T-cell (primary cell): ENCODE data around the gene CEP44. TPM values are rescaled to one million over a fixed set of nuclear protein-coding genes. Genes with fewer than 3 reads are reported as not detected.

Experiments
- ATAC-seq, 4 experiments: fragments of 200-7000 bp in 3 of 4; fragments of 150-1000 bp in 1 of 4; cut with Tn5 transposase; replicated peaks in 1 of 4; 1 replicate in 3 of 4; 2 replicates in 1 of 4; pipeline ENCODE4 v1.10.0; 2021; ENCODE audit warnings: moderate library complexity in 3 of 4, mild to moderate bottlenecking in 2 of 4, moderate number of reproducible peaks in 1 of 4
- CTCF ChIA-PET, 2 donors: fragments of 300-600 bp; sonication (Branson Sonifier 250); formaldehyde crosslinking; loops; one replicate each; lab custom pipeline; 2022; ENCODE audit warnings: antibody characterized with exemption in 2 of 2; lab: Charles Lee
- POLR2A ChIA-PET, 2 donors: fragments of 300-600 bp; sonication (Branson Sonifier 250); formaldehyde crosslinking; loops; one replicate each; lab custom pipeline; 2022; ENCODE audit warnings: antibody characterized with exemption in 2 of 2; lab: Charles Lee
- DNase-seq, 35 experiments: peaks; one replicate each; pipeline versions ENCODE4 v3.0.0 to v3.0.0-alpha.2; 2013 to 2023
- H3K27ac ChIP-seq: one replicate; pipeline ENCODE4 v1.5.1; 2013; ENCODE audit warnings: low read length
- H3K27me3 ChIP-seq, 2 experiments: replicated peaks in 1 of 2; 1 replicate in 1 of 2; 2 replicates in 1 of 2; pipeline versions ENCODE4 v1.6.1 to v1.7.0; 2013; ENCODE audit warnings: low read length in 1 of 2, mixed read lengths in 1 of 2; ENCODE audit not compliant: control insufficient read depth in 2 of 2, insufficient read depth in 2 of 2; ENCODE audit errors: extremely low read depth in 1 of 2
- H3K36me3 ChIP-seq, 2 donors: 1 replicate in 1 of 2; 2 replicates in 1 of 2; pipeline versions ENCODE4 v1.6.1 to v1.7.0; 2013; ENCODE audit warnings: low read length in 1 of 2; ENCODE audit not compliant: control insufficient read depth in 2 of 2, insufficient read depth in 1 of 2; ENCODE audit errors: extremely low read depth in 1 of 2
- H3K4me1 ChIP-seq, 2 experiments: 1 replicate in 1 of 2; 2 replicates in 1 of 2; pipeline versions ENCODE4 v1.6.1 to v1.7.0; 2013; ENCODE audit warnings: low read length in 2 of 2, mixed read lengths in 1 of 2; ENCODE audit not compliant: insufficient read depth in 2 of 2, control insufficient read depth in 1 of 2; ENCODE audit errors: extremely low read depth in 1 of 2
- H3K4me3 ChIP-seq, 2 donors: 1 replicate in 1 of 2; 2 replicates in 1 of 2; pipeline versions ENCODE4 v1.5.1 to v1.7.0; 2013; ENCODE audit warnings: mild to moderate bottlenecking in 2 of 2, low read length in 1 of 2, moderate library complexity in 1 of 2; ENCODE audit not compliant: control insufficient read depth in 1 of 2; ENCODE audit errors: extremely low read depth in 1 of 2
- H3K9me3 ChIP-seq: 2 replicates; pipeline ENCODE4 v1.7.0; 2013
- H3K27ac Mint-ChIP-seq, 2 donors: one replicate each; pipeline ENCODE4 v1.8.0; 2020 to 2021; ENCODE audit warnings: mild to moderate bottlenecking in 2 of 2, mixed read lengths in 2 of 2
- H3K27me3 Mint-ChIP-seq, 2 donors: one replicate each; pipeline ENCODE4 v1.8.0; 2021 to 2022; ENCODE audit warnings: mixed read lengths in 2 of 2
- H3K36me3 Mint-ChIP-seq: one replicate; pipeline ENCODE4 v1.8.0; 2021; ENCODE audit warnings: mixed read lengths
- H3K4me1 Mint-ChIP-seq, 3 donors: one replicate each; pipeline ENCODE4 v1.8.0; 2020 to 2022; ENCODE audit warnings: mixed read lengths in 3 of 3, mild to moderate bottlenecking in 1 of 3
- H3K4me3 Mint-ChIP-seq, 3 donors: one replicate each; pipeline ENCODE4 v1.8.0; 2020 to 2022; ENCODE audit warnings: mild to moderate bottlenecking in 3 of 3, mixed read lengths in 3 of 3, moderate library complexity in 3 of 3
- H3K9me3 Mint-ChIP-seq, 3 donors: one replicate each; pipeline ENCODE4 v1.8.0; 2020 to 2022; ENCODE audit warnings: mixed read lengths in 3 of 3
- WGBS: methylation state at CpG from one replicate; pipeline ENCODE4 v1.1.5; 2013; ENCODE audit warnings: missing lambda C conversion rate; ENCODE audit not compliant: insufficient coverage; 5-methylcytosine and 5-hydroxymethylcytosine counted together
- total RNA-seq, 35 experiments: library from RNA in 6 of 35; stranded (reverse) in 6 of 35; fragments of 120-200 nt in 1 of 35; gene quantifications; one replicate each; pipeline versions ENCODE4 v1.2.1 to v1.2.4 and lab custom pipeline; 2013 to 2026

Gene CEP44
- total RNA-seq, 5 donors from 2014 or later (not counting 1 experiment from before 2014, with no cell fraction given), result 17.3 to 22.0 (median 18.8) TPM

DNA sequence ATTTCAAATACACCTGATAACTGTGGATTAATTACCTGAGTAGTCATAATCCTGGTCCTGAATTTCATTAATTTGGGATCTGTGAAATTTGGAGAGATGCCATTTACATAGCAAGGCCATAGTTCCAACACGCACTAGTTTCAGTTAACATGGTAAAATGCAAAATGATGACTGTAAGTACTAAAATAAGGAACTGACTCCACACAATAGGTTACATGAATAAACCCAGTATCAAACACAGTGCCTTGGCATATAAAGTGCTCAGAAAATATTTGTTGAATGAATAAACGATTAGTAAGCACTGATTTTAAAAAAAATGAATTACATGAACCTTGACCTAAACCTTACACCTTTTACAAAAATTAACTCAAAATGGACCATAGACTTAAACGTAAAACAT is 9.3 kb upstream of the CEP44 start:
- peaks cover 2% of the 10 kb centered on the region in 2 experiments for H3K4me1 ChIP-seq
- H3K36me3 Mint-ChIP-seq, result peaks cover 25% of the 10 kb centered on the region
- no peaks in the 10 kb centered on the region for H3K9me3 ChIP-seq
- H3K4me1 Mint-ChIP-seq, result peaks cover 50 to 67% (median 63%) of the 10 kb centered on the region in 3 donors
- H3K27me3 ChIP-seq, result no peaks in the 10 kb centered on the region
- H3K27me3 Mint-ChIP-seq, result no peaks in the 10 kb centered on the region
- no peaks in the 10 kb centered on the region for H3K36me3 ChIP-seq
- WGBS, result no CpG with 5 or more reads among the region's 3 CpGs
- H3K4me3 Mint-ChIP-seq, result no peak overlapping the region
- no peak overlapping the region for H3K4me3 ChIP-seq
- POLR2A ChIA-PET, result no interaction called here
- H3K27ac Mint-ChIP-seq, result no peak overlapping the region
- DNase-seq (no peak), ATAC-seq (no peak)
- no peaks in the 10 kb centered on the region for H3K9me3 Mint-ChIP-seq
- CTCF ChIA-PET, result no interaction called here
- no peak overlapping the region for H3K27ac ChIP-seq

DNA sequence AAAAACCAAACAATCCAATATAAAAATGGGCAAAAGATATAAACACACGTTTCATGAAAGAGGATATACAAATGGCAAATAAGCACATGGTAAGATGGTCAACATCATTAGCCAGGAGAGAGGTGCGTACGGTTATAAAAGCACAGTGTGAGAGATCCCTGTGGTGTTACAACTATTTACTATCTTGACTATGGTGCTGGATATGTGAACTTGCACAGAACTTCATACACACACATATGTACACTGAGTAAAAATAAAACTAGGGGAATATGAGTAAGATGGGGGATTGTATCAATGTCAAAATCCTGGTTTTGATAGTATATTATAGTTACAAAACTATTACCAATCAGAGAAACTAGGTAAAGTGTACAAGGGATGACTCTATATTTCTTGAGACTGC is 8.6 kb upstream of the CEP44 start:
- Histone ChIP-seq H3K9me3 (no peaks in the 10 kb centered on the region), H3K4me3 (no peak overlapping the region), H3K4me1 (peaks cover 2% of the 10 kb centered on the region in 2 experiments), H3K36me3 (no peaks in the 10 kb centered on the region), H3K27me3 (no peaks in the 10 kb centered on the region), H3K27ac (no peak overlapping the region)
- Mint-ChIP-seq H3K27ac (no peak overlapping the region), H3K4me1 (peaks cover 57 to 73% (median 70%) of the 10 kb centered on the region in 3 donors), H3K27me3 (no peaks in the 10 kb centered on the region), H3K9me3 (no peaks in the 10 kb centered on the region), H3K36me3 (peaks cover 31% of the 10 kb centered on the region), H3K4me3 (no peak overlapping the region)
- DNase-seq (no peak), ATAC-seq (no peak)
- CTCF ChIA-PET, result no interaction called here
- POLR2A ChIA-PET, result no interaction called here
- WGBS, result no CpG with 5 or more reads among the region's 3 CpGs

DNA sequence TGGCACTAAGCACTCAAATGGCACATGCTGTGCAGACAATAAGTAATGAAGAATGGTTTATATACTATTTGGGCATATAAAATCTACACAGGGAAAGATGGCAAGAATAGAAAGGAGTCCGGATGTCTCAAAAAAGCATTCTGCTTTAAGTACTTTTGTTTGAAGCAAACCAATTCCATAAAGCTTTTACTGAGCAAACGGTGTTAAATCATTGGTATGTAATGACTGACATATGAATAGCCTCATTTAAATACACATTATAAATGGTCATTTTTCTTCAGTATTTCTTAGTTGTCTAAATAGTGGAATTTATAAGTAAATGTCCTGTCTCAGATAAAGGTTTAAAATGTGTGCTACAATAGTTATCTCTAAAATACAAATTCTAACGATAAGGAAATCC is 6.3 kb upstream of the CEP44 start:
- peaks cover 6 to 9% of the 10 kb centered on the region in 2 experiments for H3K4me1 ChIP-seq
- POLR2A ChIA-PET, result no interaction called here
- Mint-ChIP-seq H3K9me3 (no peaks in the 10 kb centered on the region), H3K4me3 (no peak overlapping the region), H3K27ac (no peak overlapping the region), H3K4me1 (peaks cover 66 to 76% (median 76%) of the 10 kb centered on the region in 3 donors), H3K36me3 (peaks cover 27% of the 10 kb centered on the region), H3K27me3 (no peaks in the 10 kb centered on the region)
- DNase-seq (no peak), ATAC-seq (no peak)
- H3K27me3 ChIP-seq, result no peaks in the 10 kb centered on the region
- no peaks in the 10 kb centered on the region for H3K36me3 ChIP-seq
- no CpG with 5 or more reads among the region's 3 CpGs for WGBS
- no peak overlapping the region for H3K4me3 ChIP-seq
- CTCF ChIA-PET, result no interaction called here
- H3K9me3 ChIP-seq, result no peaks in the 10 kb centered on the region
- H3K27ac ChIP-seq, result no peak overlapping the region

DNA sequence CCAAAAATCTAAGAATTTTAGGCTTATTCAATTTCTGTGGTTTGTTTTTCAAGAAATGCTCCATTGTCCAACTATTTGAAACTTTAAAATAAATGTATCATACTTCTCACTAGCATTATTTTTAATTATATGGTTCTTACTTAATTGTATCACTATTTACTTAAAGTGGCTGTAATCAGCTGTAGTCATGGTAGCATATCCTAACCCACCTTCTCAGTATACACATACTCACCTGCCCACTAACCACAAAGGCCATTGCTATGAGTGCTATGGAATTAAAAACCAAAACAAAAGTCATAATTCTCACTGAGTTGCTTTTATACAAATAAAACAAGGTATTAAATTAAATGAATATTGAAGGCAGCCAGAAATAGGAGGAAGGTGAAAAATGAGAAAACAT is 5.2 kb upstream of the CEP44 start:
- Mint-ChIP-seq H3K36me3 (peaks cover 19% of the 10 kb centered on the region), H3K4me3 (peak overlapping the region in 1 of 3 donors; percentile 16), H3K27me3 (no peaks in the 10 kb centered on the region), H3K4me1 (peaks cover 64 to 74% (median 66%) of the 10 kb centered on the region in 3 donors), H3K9me3 (no peaks in the 10 kb centered on the region), H3K27ac (no peak overlapping the region)
- ChIA-PET CTCF (interaction anchor here in 1 of 2 donors (0.6 kb wide), 1 partner anchor 40 kb away, joined by 3 read pairs; no protein-coding TSS in a partner anchor), POLR2A (interaction anchor here in 1 of 2 donors (0.7 kb wide), 1 partner anchor 108 kb away, joined by 3 read pairs; no protein-coding TSS in a partner anchor)
- ATAC-seq, result no peak
- no peaks in the 10 kb centered on the region for H3K9me3 ChIP-seq
- no peaks in the 10 kb centered on the region for H3K27me3 ChIP-seq
- no peak for DNase-seq
- H3K36me3 ChIP-seq, result no peaks in the 10 kb centered on the region
- H3K4me1 ChIP-seq, result peaks cover 6 to 11% of the 10 kb centered on the region in 2 experiments
- H3K27ac ChIP-seq, result no peak overlapping the region
- H3K4me3 ChIP-seq, result no peak overlapping the region

DNA sequence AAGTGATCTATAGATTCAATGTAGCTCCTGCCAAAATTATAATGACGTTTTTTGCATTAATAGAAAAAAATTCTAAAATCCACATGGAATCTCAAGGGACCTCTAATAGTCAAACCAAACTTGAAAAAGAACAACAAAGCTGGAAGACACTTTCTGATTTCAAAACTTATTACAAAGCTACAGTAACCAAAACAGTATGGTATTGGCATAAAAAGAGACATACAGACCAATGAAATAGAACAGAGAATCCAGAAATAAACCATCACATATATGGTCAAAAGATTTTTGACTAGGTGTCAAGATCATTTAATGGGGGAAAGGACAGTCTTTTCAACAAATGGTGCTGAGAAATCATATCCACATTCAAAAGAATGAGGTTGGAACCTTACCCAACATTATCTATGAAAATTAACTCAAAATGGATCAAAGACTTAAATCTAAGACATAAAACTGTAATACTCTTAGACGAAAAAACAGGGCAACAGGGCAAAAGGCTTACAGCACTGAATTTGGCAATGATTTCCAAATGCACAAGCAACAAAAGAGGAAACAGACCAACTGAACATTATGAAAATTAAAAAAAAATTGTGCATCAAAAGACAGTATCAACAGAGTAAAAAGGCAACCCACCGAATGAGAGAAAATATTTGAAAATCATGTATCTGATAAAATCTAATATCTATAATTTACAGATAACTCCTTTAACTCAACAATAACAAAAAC is 4.1 kb upstream of the CEP44 start:
- Mint-ChIP-seq H3K36me3 (peaks cover 18% of the 10 kb centered on the region), H3K9me3 (no peaks in the 10 kb centered on the region), H3K27ac (no peak overlapping the region), H3K4me1 (peaks cover 68 to 72% (median 69%) of the 10 kb centered on the region in 3 donors), H3K27me3 (no peaks in the 10 kb centered on the region), H3K4me3 (peak overlapping the region in 1 of 3 donors; percentile 16)
- CTCF ChIA-PET, result interaction anchor here in 1 of 2 donors (0.6 kb wide), 1 partner anchor 958 kb away, joined by 3 read pairs; no protein-coding TSS in a partner anchor
- POLR2A ChIA-PET, result interaction anchor here in 1 of 2 donors (0.6 kb wide), 1 partner anchor 32 kb away, joined by 4 read pairs; no protein-coding TSS in a partner anchor
- H3K9me3 ChIP-seq, result no peaks in the 10 kb centered on the region
- H3K4me1 ChIP-seq, result peaks cover 8 to 15% of the 10 kb centered on the region in 2 experiments
- no peaks in the 10 kb centered on the region for H3K27me3 ChIP-seq
- no peak overlapping the region for H3K27ac ChIP-seq
- no peak for ATAC-seq
- no CpG with 5 or more reads among the region's 3 CpGs for WGBS
- H3K4me3 ChIP-seq, result no peak overlapping the region
- H3K36me3 ChIP-seq, result no peaks in the 10 kb centered on the region
- no peak for DNase-seq

DNA sequence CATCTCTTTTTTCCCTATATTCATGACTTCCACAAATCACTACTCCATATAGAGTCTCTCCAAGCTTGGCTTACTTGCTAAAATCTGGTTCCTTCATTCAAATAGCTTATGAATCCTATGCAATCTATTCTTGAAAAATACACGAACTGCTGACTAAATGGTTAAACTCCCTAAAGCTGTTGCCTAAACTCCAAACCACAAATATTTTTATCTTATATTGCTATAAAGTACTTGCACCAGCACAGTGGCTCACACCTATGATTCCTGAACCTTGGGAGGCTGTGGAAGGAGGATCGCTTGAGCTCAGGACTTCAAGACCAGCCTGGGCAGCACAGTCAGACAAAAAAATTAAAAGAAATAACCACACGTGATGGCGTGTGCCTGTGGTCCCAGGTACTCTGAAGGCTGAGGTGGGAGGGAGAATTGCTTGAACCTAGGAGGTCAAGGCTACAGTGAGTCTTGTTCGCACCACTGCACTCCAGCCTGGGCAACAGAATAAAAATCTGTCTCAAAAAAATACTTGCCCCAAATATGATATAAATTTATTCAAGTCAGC is 2.5 kb upstream of the CEP44 start:
- ATAC-seq (no peak), DNase-seq (no peak)
- Histone ChIP-seq H3K4me3 (no peak overlapping the region), H3K9me3 (no peaks in the 10 kb centered on the region), H3K27me3 (no peaks in the 10 kb centered on the region), H3K4me1 (peaks cover 8 to 26% of the 10 kb centered on the region in 2 experiments), H3K36me3 (no peaks in the 10 kb centered on the region), H3K27ac (no peak overlapping the region)
- CTCF ChIA-PET, result interaction anchor here in 1 of 2 donors (0.6 kb wide), 1 partner anchor 910 kb away, joined by 3 read pairs; the partner anchor contains the start of gene SAP30
- WGBS, result 100% methylated on average over 1 of the region's 5 CpGs
- Mint-ChIP-seq H3K36me3 (peaks cover 18% of the 10 kb centered on the region), H3K27me3 (no peaks in the 10 kb centered on the region), H3K27ac (no peak overlapping the region), H3K9me3 (no peaks in the 10 kb centered on the region), H3K4me3 (peak overlapping the region; percentile 46 to 97 (median 50)), H3K4me1 (peaks cover 74 to 77% (median 75%) of the 10 kb centered on the region in 3 donors)
- POLR2A ChIA-PET, result interaction anchor here in 1 of 2 donors (0.5 kb wide), 1 partner anchor 856 kb away, joined by 3 read pairs; no protein-coding TSS in a partner anchor
